Measurements from ENCODE around the gene NPR3. TPM values are rescaled to one million over a fixed set of nuclear protein-coding genes. Genes with fewer than 3 reads are reported as not detected.
A peak's percentile ranks its signal among the peaks of the same experiment; 100 is the strongest.

NPR3 gene
- total RNA-seq, 1 experiment from 2014 or later = 2.2 TPM

DNA sequence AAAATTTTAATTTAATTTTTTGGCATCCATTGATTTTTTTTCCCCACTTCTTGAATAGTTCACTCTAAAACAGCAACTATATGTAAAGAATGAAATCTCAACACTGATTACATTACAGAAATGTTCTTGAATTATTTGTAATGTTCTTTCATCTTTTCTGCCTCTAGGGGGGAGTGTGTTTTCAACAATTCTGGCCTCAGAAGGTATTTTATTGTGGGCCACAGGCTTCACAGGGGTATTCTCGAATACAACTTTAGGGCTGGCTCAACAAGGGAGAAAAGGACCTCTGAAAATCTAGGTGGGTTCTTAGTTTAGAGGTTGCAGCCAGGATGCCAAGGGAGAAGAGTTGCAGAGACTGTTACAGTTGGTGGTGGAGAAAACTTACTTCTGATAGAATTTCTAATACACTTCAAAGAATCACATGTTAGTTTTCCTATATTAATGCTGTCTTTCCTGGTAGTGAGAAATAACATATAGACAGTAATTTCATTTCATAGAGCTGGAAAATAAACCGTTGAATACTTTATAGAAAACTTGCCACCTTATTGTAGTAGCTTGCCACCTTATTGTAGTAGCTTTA lies 3.6 kb upstream of the NPR3 start:
- DNase-seq = peak in 1 of 2 experiments; percentile 19
- intact Hi-C loops (cut with micrococcal nuclease; ENCODE audit: unreplicated experiment) = loop anchor here (1.0 to 10.0 kb wide), 7 partner anchors 65 to 716 kb away; partner anchors contain the start of gene MTMR12
- H4K20me1 ChIP-seq (ENCODE audit: insufficient read depth) = no peaks in the 10 kb centered on the region
- no peak overlapping the region for H3K4me3 ChIP-seq
- peaks cover 18% of the 10 kb centered on the region for H3K27me3 ChIP-seq (ENCODE audit: insufficient read depth, low read depth)
- no peak overlapping the region for H3K27ac ChIP-seq
- no peak overlapping the region for H2AFZ ChIP-seq
- ChIA-PET POLR2A (ENCODE audit: unreplicated experiment) (no interaction called here), CTCF (interaction anchor here (0.5 to 1.1 kb wide), 13 partner anchors 121 to 1150 kb away, joined by 3 to 24 read pairs (median 5); no protein-coding TSS in a partner anchor)
- TF ChIP-seq, protein P1, sequence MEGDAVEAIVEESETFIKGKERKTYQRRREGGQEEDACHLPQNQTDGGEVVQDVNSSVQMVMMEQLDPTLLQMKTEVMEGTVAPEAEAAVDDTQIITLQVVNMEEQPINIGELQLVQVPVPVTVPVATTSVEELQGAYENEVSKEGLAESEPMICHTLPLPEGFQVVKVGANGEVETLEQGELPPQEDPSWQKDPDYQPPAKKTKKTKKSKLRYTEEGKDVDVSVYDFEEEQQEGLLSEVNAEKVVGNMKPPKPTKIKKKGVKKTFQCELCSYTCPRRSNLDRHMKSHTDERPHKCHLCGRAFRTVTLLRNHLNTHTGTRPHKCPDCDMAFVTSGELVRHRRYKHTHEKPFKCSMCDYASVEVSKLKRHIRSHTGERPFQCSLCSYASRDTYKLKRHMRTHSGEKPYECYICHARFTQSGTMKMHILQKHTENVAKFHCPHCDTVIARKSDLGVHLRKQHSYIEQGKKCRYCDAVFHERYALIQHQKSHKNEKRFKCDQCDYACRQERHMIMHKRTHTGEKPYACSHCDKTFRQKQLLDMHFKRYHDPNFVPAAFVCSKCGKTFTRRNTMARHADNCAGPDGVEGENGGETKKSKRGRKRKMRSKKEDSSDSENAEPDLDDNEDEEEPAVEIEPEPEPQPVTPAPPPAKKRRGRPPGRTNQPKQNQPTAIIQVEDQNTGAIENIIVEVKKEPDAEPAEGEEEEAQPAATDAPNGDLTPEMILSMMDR (conservative IDR thresholded peaks at IDR 0.05) = peak; percentile 90
- no peak for TF ChIP-seq EZH2 (IDR thresholded peaks at IDR 0.05; ENCODE audit: low read depth)
- peaks cover 7% of the 10 kb centered on the region; the same call in 1 of the 2 replicates for H3K4me1 ChIP-seq (replicated peaks; ENCODE audit: insufficient read depth)
- H3K9me2 ChIP-seq (ENCODE audit: insufficient read depth) = no peaks in the 10 kb centered on the region
- H3K79me2 ChIP-seq (ENCODE audit: low read depth) = no peaks in the 10 kb centered on the region
- no TSS peak for BruUV-seq (replicated peaks)
- peaks cover 3% of the 10 kb centered on the region; the same call in 1 of the 2 replicates for H3F3A ChIP-seq (ENCODE audit: insufficient read depth, low read depth)
- no peaks in the 10 kb centered on the region for H3K36me3 ChIP-seq (ENCODE audit: low read depth)
- no peaks in the 10 kb centered on the region for H3K9me3 ChIP-seq (ENCODE audit: insufficient read depth, low read depth)
- H3K4me2 ChIP-seq = no peak overlapping the region

DNA sequence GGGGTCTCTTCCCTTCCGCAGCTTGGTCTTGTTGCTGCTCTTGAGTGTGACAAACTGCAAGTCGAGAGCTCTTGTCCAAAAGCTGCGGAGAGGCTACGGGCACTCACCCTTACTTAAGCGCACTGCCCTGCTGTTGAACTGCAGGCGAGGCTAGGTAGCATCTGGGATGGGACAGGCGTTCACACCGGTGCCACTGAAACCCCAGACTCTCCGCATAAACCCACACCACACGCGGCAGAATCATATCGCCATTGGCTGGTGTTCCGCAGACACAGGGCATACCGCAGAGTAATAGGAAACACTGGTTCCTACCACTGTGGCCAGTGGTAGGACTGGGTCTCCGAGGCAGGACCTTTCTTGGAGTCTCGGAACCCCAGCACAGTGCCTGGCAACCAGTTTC lies 2.2 kb upstream of the NPR3 start:
- H3K4me3 ChIP-seq = no peak overlapping the region
- peaks cover 18% of the 10 kb centered on the region for H3K27me3 ChIP-seq (ENCODE audit: insufficient read depth, low read depth)
- DNase-seq = no peak
- intact Hi-C loops (cut with micrococcal nuclease; ENCODE audit: unreplicated experiment) = loop anchor here (1.0 to 10.0 kb wide), 5 partner anchors 97 to 548 kb away; partner anchors contain the start of gene MTMR12
- H3K27ac ChIP-seq = no peak overlapping the region
- CTCF ChIA-PET = interaction anchor here (0.6 to 3.1 kb wide), 6 partner anchors 77 to 605 kb away, joined by 3 to 15 read pairs (median 4); no protein-coding TSS in a partner anchor
- no peaks in the 10 kb centered on the region for H3K79me2 ChIP-seq (ENCODE audit: low read depth)
- POLR2A ChIA-PET (ENCODE audit: unreplicated experiment) = no interaction called here
- H3K9me2 ChIP-seq (ENCODE audit: insufficient read depth) = no peaks in the 10 kb centered on the region
- no peak overlapping the region for H2AFZ ChIP-seq
- BruUV-seq (replicated peaks) = no TSS peak
- H3K36me3 ChIP-seq (ENCODE audit: low read depth) = no peaks in the 10 kb centered on the region
- TF ChIP-seq, protein P1 (conservative IDR thresholded peaks at IDR 0.05) = no peak
- TF ChIP-seq EZH2 (IDR thresholded peaks at IDR 0.05; ENCODE audit: low read depth) = no peak
- no peaks in the 10 kb centered on the region for H3K9me3 ChIP-seq (ENCODE audit: insufficient read depth, low read depth)
- no peak overlapping the region for H3K4me2 ChIP-seq
- H3K4me1 ChIP-seq (replicated peaks; ENCODE audit: insufficient read depth) = peaks cover 13% of the 10 kb centered on the region; the same call in 1 of the 2 replicates
- peaks cover 3% of the 10 kb centered on the region; the same call in 1 of the 2 replicates for H3F3A ChIP-seq (ENCODE audit: insufficient read depth, low read depth)
- H4K20me1 ChIP-seq (ENCODE audit: insufficient read depth) = no peaks in the 10 kb centered on the region

DNA sequence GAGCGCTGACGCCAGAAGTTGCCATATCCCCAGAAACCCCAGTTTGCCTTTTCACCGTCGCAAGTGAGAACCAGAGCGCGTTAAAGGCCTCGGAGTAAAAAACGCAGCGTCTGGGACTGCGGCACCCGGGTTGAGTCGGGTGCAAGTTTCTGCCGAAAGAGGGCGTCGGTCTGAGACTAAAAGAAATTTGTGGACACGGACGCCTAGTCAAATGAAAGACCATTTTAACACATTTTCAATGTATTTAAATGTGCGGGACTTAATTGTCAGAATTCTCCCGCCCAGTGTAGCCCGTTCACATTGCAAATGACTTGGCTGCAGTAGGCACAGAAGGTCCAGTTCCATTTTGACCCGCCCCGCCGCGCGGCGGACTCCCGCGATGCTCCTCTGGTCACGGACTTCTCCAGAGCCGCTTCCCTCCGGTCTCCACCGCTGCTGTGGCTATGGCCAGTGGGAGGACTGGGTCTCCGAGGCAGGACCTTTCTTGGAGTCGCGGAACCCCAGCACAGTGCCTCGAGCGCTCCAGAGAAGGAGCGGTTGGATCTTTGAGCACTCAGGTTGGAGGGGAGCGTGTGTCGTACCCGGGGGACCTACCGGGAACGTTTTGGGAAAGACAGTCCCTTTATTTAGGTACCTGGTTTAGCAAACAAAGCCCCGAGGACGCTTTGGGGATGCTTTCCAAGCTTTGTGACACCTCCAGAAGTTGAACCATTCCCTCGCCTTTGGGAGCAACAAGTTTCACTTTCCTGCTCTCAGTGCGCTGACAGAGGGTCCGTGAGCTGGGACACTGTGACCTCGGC lies 1.2 kb upstream of the NPR3 start:
- DNase-seq = peak; percentile 45 to 82
- CTCF ChIA-PET = interaction anchor here (0.7 to 3.1 kb wide), 4 partner anchors 72 to 143 kb away, joined by 3 to 13 read pairs (median 4); no protein-coding TSS in a partner anchor
- H3K27ac ChIP-seq = no peak overlapping the region
- peaks cover 18% of the 10 kb centered on the region for H3K27me3 ChIP-seq (ENCODE audit: insufficient read depth, low read depth)
- peaks cover 19% of the 10 kb centered on the region; the same call in 1 of the 2 replicates for H3K4me1 ChIP-seq (replicated peaks; ENCODE audit: insufficient read depth)
- no peaks in the 10 kb centered on the region for H3K79me2 ChIP-seq (ENCODE audit: low read depth)
- no peaks in the 10 kb centered on the region for H3K36me3 ChIP-seq (ENCODE audit: low read depth)
- TF ChIP-seq, protein P1 (conservative IDR thresholded peaks at IDR 0.05) = peak; percentile 80
- no peak for TF ChIP-seq EZH2 (IDR thresholded peaks at IDR 0.05; ENCODE audit: low read depth)
- no peaks in the 10 kb centered on the region for H4K20me1 ChIP-seq (ENCODE audit: insufficient read depth)
- POLR2A ChIA-PET (ENCODE audit: unreplicated experiment) = interaction anchor here (0.6 kb wide), 1 partner anchor 43 kb away, joined by 7 read pairs; no protein-coding TSS in a partner anchor
- BruUV-seq (replicated peaks) = no TSS peak
- H3K4me3 ChIP-seq = peak overlapping the region; percentile 72
- intact Hi-C loops (cut with micrococcal nuclease; ENCODE audit: unreplicated experiment) = loop anchor here (1.0 to 10.0 kb wide), 8 partner anchors 76 to 547 kb away; partner anchors contain the start of gene MTMR12
- H3K9me3 ChIP-seq (ENCODE audit: insufficient read depth, low read depth) = no peaks in the 10 kb centered on the region
- H3F3A ChIP-seq (ENCODE audit: insufficient read depth, low read depth) = peaks cover 3% of the 10 kb centered on the region; the same call in 1 of the 2 replicates
- no peaks in the 10 kb centered on the region for H3K9me2 ChIP-seq (ENCODE audit: insufficient read depth)
- peak overlapping the region; percentile 87 for H2AFZ ChIP-seq
- H3K4me2 ChIP-seq = peak overlapping the region; percentile 99
